Lower leg skin (tissue), 3 donors: ENCODE data around the gene ABCC12.

Experiments
- CTCF ChIP-seq, 3 donors: fragments of 450-650 bp; IDR thresholded peaks; one replicate each; pipeline ENCODE4 v1.5.1; 2016; ENCODE audit warnings: antibody characterized with exemption in 3 of 3, mild to moderate bottlenecking in 3 of 3, moderate library complexity in 2 of 3
- POLR2A ChIP-seq, 2 donors: fragments of 450-650 bp; IDR thresholded peaks; one replicate each; pipeline ENCODE4 v1.6.1; 2016 to 2017; ENCODE audit warnings: antibody characterized with exemption in 2 of 2, mild to moderate bottlenecking in 1 of 2, moderate library complexity in 1 of 2

- TF ChIP-seq POLR2A (IDR thresholded peaks at IDR 0.05) (no peak), CTCF (IDR thresholded peaks at IDR 0.05) (peak in 1 of 3 donors; percentile 53)
These were observed 9.3 kb upstream of the ABCC12 start for GRCh38 chr16:48164907-48165715.
